Mononuclear cell (primary cell): Measurements from ENCODE around the gene CSNK2B. TPM values are rescaled to one million over a fixed set of nuclear protein-coding genes. Genes with fewer than 3 reads are reported as not detected.
"Not testable (repeated sequence)": the region's sequence is repeated elsewhere in the genome, so short reads cannot be mapped to it uniquely, and the experiment has no call there.

Source experiments
- H3K27me3 ChIP-seq: 2 replicates; pipeline ENCODE4 v1.6.0; 2011; ENCODE audit warnings: low read length, control low read depth; ENCODE audit not compliant: insufficient read depth
- H3K4me1 ChIP-seq: 2 replicates; pipeline ENCODE4 v1.5.1; 2011; ENCODE audit warnings: mild to moderate bottlenecking, low read length, control low read depth; ENCODE audit not compliant: insufficient read depth
- H3K4me3 ChIP-seq: 2 replicates; pipeline ENCODE4 v1.5.1; 2011; ENCODE audit warnings: mild to moderate bottlenecking, low read length, moderate library complexity
- H3K9me3 ChIP-seq: 2 replicates; pipeline ENCODE4 v1.5.1; 2011; ENCODE audit warnings: low read depth, mild to moderate bottlenecking, control low read depth, low read length
- total RNA-seq: library from RNA; depleted of rRNA; stranded (reverse); fragments of >200 nt; gene quantifications from one replicate; pipeline ENCODE4 v1.2.3, GENCODE V29; 2012

CSNK2B gene
- total RNA-seq, 1 donor: 124 TPM

DNA sequence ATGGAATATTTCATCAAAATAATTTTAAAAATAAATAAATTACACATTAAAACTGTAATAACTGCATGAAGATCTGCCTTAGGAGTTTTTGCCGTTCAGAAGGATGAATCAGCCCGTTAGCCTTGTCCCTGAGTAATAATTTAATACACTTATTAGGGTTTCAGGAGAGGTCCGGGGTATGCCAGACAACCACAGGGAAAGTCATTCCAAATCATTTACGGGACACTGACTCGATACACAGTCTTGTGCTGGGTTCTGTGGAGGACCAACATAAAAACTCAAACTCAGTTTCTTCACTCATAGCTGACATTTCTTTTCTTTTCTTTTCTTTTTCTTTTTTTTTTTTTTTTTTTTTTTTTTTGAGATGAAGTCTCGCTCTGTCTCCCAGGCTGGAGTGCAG, 40.1 kb downstream of the CSNK2B start:
- Histone ChIP-seq H3K9me3 (no peaks in the 10 kb centered on the region), H3K4me1 (peaks cover 28% of the 10 kb centered on the region), H3K4me3 (no peak overlapping the region), H3K27me3 (no peaks in the 10 kb centered on the region)

DNA sequence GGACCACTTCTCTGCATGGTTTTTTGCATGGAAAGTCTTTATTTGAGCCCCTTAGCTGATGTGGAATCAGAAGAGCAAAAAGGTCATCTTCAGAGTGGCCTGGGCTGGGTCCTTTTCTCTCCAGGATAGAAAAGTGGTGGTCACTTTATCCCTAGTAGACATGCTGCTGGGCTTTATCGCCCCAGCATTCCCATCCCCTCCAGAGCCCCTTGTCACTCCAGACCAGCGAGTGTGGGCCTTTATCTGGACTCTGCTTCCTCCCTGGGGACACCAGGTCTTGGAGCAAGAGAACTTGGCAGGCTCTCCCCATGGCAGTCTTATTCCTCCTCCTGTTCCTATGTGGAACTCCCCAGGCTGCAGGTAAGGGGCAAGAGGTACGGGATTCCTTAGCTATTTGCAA, 40.7 kb downstream of the CSNK2B start, which contains the start of gene LY6G6F:
Gene LY6G6F (plus strand): TSS at position 268 of the 400 bp plus-strand sequence. CDS start 41 bp downstream, at position 309.
- H3K4me3 ChIP-seq: no peak within 1 kb of the TSS
- H3K4me1 ChIP-seq: peaks cover 28% of the 10 kb centered on the region
- no peaks in the 10 kb centered on the region for H3K9me3 ChIP-seq
- H3K27me3 ChIP-seq: no peaks in the 10 kb centered on the region

DNA sequence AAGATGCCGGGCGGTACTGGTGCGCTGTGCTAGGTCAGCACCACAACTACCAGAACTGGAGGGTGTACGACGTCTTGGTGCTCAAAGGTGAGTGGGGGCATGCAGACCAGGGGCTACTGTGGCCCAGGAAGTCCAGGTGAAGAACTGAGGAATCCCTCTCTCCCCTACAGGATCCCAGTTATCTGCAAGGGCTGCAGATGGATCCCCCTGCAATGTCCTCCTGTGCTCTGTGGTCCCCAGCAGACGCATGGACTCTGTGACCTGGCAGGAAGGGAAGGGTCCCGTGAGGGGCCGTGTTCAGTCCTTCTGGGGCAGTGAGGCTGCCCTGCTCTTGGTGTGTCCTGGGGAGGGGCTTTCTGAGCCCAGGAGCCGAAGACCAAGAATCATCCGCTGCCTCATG, 41.8 kb downstream of the CSNK2B start:
- Histone ChIP-seq H3K9me3 (no peaks in the 10 kb centered on the region), H3K4me1 (peaks cover 23% of the 10 kb centered on the region), H3K4me3 (no peak overlapping the region), H3K27me3 (no peaks in the 10 kb centered on the region)

DNA sequence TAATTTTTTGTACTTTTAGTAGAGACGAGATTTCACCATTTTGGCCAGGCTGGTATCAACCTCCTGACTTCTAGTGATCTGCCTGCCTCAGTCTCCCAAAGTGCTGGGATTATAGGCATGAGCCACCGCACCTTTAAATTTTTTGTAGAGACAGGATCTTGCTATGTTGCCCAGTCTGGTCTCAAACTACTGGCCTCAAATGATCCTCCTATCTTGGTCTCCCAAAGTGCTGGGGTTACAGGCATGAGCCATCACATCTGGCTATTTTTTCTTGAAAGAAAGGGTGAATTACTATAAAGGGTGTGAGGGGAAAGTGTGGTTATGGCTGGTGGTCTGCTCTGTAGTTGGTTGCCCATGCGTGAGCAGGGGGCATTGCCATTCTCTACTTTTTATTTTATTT, 42.3 kb downstream of the CSNK2B start:
- H3K27me3 ChIP-seq: no peaks in the 10 kb centered on the region
- peaks cover 23% of the 10 kb centered on the region for H3K4me1 ChIP-seq
- H3K9me3 ChIP-seq: no peaks in the 10 kb centered on the region
- no peak overlapping the region for H3K4me3 ChIP-seq

DNA sequence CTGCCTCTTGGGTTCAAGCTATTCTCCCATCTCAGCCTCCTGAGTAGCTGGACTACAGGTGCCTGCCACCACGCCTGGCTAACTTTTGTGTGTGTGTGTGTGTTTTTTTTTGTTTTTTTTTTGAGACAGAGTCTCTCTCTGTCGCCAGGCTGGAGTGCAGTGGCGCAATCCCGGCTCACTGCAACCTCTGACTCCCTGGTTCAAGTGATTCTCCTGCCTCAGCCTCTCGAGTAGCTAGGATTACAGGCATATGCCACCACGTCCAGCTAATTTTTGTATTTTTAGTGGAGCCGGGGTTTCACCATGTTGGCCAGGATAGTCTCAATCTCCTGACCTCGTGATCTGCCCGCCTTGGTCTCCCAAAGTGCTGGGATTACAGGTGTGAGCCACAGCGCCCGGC, 43.3 kb downstream of the CSNK2B start:
- H3K4me1 ChIP-seq: peaks cover 16% of the 10 kb centered on the region

DNA sequence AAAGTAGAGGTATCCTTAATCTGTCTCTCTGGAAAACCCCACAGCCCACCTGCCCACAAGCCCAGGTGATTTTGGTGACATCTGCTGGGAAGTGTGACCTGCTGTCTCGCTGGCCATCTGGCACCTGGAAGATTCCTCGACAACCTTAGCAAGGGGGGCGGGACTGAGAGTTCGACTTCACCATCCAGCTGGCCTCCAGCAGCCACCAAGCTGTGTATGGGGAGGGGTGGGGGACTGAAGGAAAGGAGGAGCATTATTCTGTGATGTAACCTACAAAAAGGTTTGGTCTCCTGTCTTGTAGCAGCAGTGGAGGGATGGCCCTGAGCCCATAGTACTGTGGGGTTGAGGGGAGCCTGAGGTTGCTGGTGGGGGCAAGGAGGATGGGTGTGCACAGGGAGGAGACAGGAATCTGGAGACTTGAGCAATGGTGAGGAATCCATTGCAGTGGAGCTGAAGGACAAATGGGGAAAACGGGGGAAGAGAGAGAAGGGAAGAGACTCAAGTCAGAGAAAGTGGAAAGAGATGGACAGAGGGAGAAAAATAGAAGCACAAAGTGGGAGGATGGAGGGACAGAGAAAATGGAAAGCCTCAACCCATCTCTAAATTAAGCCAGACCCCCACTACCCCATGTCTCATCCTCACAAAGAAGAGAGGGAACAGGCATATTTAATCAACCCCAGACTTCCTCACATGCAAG, 44.8 kb downstream of the CSNK2B start:
- H3K9me3 ChIP-seq: no peaks in the 10 kb centered on the region
- H3K4me1 ChIP-seq: peaks cover 16% of the 10 kb centered on the region
- H3K4me3 ChIP-seq: no peak overlapping the region
- no peaks in the 10 kb centered on the region for H3K27me3 ChIP-seq

More for the DNA sequence above, 43.3 kb downstream of the CSNK2B start:
- H3K9me3 ChIP-seq, H3K27me3 ChIP-seq, H3K4me3 ChIP-seq: not testable (repeated sequence)

DNA sequence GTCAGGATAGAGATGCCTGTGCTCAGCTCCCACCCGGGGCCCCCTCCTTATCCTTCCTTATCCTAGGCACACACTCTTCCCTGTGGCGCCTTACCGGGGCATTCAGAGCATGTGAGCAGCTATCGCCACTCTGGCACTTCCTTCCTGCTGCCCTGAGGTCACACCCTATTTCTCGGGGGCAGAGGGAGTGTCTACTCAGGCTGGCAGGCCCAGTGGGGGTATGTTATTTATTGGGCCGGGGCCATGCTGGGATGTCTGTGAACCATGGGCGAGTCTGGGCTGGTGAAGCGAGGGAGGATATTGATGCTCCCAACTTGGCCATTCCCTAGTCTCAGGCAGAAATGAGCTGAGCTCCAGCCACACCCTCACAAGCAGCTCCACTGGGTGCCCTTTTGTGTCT, 45.4 kb downstream of the CSNK2B start:
- no peaks in the 10 kb centered on the region for H3K9me3 ChIP-seq
- no peak overlapping the region for H3K4me3 ChIP-seq
- peaks cover 16% of the 10 kb centered on the region for H3K4me1 ChIP-seq
- H3K27me3 ChIP-seq: no peaks in the 10 kb centered on the region

DNA sequence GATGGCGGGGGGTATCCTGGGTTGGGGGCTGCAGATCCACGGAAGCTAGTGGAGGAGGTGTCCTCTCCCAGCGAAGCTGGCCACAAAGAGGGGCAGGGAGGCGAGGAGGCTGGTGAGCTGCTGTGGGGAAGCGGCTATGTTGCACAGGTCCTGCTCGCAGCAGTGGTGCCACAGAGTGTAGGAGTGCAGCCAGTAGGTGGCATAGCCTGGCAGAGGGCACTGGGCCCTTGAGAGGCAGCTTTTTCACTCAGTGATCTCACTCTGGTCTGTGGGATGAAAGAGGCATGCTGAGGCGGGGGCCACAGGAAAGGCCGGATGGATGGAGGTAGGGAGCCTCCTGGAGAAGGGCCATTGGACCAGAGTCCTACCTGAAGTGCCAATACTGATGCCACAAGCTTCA, 46.4 kb downstream of the CSNK2B start:
- no peak overlapping the region for H3K4me3 ChIP-seq
- H3K9me3 ChIP-seq: no peaks in the 10 kb centered on the region
- no peaks in the 10 kb centered on the region for H3K27me3 ChIP-seq
- peaks cover 16% of the 10 kb centered on the region for H3K4me1 ChIP-seq

DNA sequence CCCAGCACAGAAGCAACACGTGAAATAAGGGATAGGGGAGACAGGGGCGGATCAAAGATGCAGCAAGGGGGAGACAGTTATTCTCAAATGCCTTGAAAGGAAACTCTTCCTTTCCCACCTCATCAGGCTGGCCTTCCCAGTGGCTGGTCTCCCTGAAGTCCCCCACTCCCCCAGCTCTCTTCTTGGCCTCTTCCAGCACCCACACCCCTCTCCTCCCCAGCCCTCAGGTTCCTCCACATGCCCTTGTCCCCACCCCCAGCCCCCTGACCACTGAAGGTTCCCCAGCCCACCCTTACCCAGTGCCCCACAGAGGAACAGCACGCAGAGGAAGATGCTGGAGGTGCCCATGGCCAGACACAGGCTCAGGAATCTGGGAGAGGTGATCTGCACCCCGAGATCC, 47.6 kb downstream of the CSNK2B start:
- H3K27me3 ChIP-seq: no peaks in the 10 kb centered on the region
- peaks cover 16% of the 10 kb centered on the region for H3K4me1 ChIP-seq
- no peaks in the 10 kb centered on the region for H3K9me3 ChIP-seq
- H3K4me3 ChIP-seq: no peak overlapping the region

DNA sequence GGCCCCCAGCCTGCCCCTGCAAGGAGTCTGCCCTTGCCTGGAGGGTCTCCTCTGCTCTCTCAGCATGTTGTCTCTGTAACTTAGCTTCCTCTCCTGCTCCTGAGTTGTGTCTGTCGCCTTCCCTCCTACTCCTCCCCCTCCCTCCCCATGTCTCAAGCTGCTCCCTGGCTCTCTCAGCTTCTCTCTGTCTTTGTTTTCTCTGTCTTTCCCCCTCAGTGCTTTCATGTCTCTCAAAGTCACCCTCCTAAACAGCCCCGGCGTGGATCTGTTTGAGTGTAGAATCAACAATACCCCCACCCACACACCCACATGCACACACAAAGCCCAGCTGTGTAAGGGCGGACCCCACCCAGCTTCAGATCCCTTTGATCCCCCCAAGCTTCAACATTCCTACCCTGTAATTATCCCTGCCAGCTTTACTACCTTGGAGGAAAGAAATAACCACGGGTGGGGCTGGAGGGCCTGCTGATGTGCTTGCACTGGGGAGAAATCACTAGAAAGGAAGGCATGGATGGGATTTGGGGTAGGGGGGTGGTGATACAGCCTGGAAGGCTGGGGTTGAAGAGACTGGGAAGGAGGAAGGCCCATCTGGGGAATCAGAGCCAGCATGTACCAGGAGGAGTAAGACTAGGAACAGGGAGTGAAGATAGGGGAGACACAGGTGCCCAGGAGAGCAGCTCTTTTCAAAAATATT, 48.3 kb downstream of the CSNK2B start:
- Histone ChIP-seq H3K4me3 (no peak overlapping the region), H3K27me3 (no peaks in the 10 kb centered on the region), H3K4me1 (peaks cover 16% of the 10 kb centered on the region), H3K9me3 (no peaks in the 10 kb centered on the region)

DNA sequence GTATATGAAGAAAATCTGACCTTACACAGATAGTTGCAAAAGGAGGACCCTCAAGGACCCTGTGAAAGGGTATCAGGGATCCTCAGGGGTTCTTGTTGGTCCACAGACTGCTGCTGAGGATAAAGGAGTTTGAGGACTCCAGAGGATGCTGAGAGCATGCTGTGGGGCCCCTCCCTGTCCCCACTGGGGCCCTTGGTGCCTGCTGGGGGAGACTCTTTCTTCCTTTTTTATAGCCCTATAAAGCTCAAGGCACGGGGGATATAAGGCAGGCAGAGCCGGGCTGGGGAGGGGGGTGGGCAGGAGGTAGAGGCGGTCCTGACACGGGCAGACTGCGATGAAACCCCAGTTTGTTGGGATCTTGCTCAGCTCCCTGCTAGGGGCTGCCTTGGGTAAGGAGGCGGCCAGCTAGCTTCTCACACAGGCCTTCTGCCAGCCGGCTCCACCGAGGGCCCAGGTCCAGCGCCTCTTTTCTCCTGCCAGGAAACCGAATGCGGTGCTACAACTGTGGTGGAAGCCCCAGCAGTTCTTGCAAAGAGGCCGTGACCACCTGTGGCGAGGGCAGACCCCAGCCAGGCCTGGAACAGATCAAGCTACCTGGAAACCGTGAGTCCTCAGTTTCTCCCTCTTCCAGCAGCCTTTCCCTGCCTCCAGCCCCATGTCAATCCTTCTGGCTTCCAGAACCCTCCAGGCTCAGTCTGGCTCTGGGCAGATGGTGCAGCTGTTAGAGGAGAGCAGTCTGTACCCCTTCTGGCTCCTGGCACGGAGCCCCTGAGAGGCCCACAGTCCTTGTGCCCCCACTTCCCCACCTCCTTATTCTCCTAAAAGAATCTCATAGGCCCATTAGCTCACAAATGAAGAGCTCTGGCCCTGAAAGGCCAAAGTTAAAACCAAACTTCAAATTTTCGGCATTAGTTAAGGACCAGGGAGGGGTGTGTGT, 49.4 kb downstream of the CSNK2B start, which contains the start of gene LY6G6D:
Gene LY6G6D (plus strand): TSS at position 327 of the 937 bp plus-strand sequence. CDS start 8 bp downstream, at position 335.
- H3K27me3 ChIP-seq: no peaks in the 10 kb centered on the region
- H3K4me1 ChIP-seq: peaks cover 16% of the 10 kb centered on the region
- no peaks in the 10 kb centered on the region for H3K9me3 ChIP-seq
- no peak within 1 kb of the TSS for H3K4me3 ChIP-seq

DNA sequence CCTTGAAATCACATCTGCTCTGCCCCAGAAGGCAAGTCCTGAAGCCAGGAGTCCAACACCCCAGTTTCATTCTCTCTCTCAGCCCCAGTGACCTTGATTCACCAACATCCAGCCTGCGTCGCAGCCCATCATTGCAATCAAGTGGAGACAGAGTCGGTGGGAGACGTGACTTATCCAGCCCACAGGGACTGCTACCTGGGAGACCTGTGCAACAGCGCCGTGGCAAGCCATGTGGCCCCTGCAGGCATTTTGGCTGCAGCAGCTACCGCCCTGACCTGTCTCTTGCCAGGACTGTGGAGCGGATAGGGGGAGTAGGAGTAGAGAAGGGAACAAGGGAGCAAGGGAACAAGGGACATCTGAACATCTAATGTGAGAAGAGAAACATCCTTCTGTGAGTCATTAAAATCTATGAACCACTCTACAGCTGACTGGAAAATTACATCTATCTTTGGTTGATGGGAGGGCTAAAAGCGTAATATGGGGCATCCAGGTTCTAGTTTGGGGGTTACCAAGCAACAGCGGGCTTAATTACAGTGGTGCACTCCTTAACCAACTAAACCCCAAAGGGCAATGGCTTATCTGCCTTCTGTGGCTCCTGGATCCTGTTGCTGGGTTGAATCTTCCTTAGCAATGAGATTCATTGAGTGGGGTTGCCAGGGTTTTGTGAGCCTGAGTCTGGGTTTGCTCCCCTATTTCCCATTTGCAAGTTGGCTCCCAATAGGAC, 51.8 kb downstream of the CSNK2B start:
- no peaks in the 10 kb centered on the region for H3K4me1 ChIP-seq
- H3K9me3 ChIP-seq: no peaks in the 10 kb centered on the region
- no peak overlapping the region for H3K4me3 ChIP-seq
- H3K27me3 ChIP-seq: no peaks in the 10 kb centered on the region

DNA sequence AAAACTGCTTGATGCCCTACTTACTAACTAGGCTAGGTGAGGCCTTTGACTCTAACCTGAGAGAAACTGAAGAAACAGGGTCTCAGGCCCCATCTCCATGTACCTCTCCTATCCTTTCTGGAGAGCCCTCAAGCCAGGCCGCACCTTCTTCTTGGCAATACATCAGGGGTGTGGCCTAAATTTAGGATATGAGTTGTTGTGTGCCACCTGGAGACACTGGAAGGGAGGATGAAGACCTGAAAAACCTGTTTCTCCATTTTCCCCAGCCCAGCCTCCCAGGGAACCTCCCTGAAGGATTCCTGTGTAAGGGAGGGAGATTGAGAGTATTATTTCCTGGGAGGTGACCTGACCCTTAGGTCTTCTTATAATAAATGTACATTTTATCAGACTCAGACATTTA, 52.4 kb downstream of the CSNK2B start:
- H3K4me3 ChIP-seq: no peak overlapping the region
- no peaks in the 10 kb centered on the region for H3K9me3 ChIP-seq
- H3K4me1 ChIP-seq: peaks cover under 1% of the 10 kb centered on the region
- no peaks in the 10 kb centered on the region for H3K27me3 ChIP-seq

DNA sequence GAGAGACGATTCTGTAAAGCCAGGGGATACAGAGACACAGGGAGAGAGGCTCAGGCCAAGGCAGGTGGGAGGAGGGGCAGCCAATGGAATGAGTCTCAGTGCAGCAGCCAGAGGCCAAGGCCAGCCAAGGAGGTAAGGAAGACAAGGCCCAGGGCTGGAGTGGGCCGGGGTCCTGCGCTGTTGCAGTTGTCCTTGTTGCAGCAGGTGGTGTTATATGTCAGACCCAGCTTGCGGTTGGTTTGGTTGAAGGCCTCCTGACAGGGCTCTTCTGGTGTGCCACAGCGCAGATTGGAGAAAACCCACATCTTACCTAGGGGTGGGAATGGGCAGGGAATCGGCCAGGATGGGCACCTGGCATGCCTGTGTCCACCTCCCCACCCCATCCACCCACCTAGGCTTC, 53.1 kb downstream of the CSNK2B start:
- Histone ChIP-seq H3K4me1 (peaks cover 4% of the 10 kb centered on the region), H3K4me3 (no peak overlapping the region), H3K9me3 (no peaks in the 10 kb centered on the region), H3K27me3 (no peaks in the 10 kb centered on the region)
